Peyer's patch (tissue), 4 donors: ENCODE results near the gene PLD1. TPM values are rescaled to one million over a fixed set of nuclear protein-coding genes. Genes with fewer than 3 reads are reported as not detected.
A peak's percentile ranks its signal among the peaks of the same experiment; 100 is the strongest.

ENCODE experiments used
- DNase-seq, 3 donors: peaks; one replicate each; pipeline ENCODE4 v3.0.0-alpha.2; 2017 to 2019
- H3K27ac ChIP-seq, 4 donors: fragments of 200-600 bp; sonication (generic); one replicate each; pipeline ENCODE4 v1.5.1; 2016 to 2019
- H3K27me3 ChIP-seq, 2 donors: fragments of 200-600 bp; sonication (generic); one replicate each; pipeline ENCODE4 v1.5.1; 2019
- H3K36me3 ChIP-seq, 3 donors: fragments of 200-600 bp; sonication (generic); one replicate each; pipeline ENCODE4 v1.5.1; 2016 to 2019
- H3K4me1 ChIP-seq, 4 donors: fragments of 200-600 bp; sonication (generic); one replicate each; pipeline ENCODE4 v1.5.1; 2016 to 2019
- H3K4me3 ChIP-seq, 4 donors: fragments of 200-600 bp; sonication (generic); 1 replicate in 3 of 4; 2 replicates in 1 of 4; pipeline ENCODE4 v1.5.1; 2016 to 2019; ENCODE audit warnings: mild to moderate bottlenecking in 1 of 4
- H3K9me3 ChIP-seq, 4 donors: fragments of 200-600 bp; sonication (generic); one replicate each; pipeline ENCODE4 v1.5.1; 2016 to 2019; ENCODE audit warnings: mild to moderate bottlenecking in 1 of 4
- CTCF ChIP-seq, 6 experiments: fragments of 450-650 bp in 4 of 6; fragments of 200-600 bp in 2 of 6; sonication (generic) in 1 of 6; IDR thresholded peaks; one replicate each; pipeline ENCODE4 v1.5.1; 2017 to 2019; ENCODE audit warnings: antibody characterized with exemption in 6 of 6, mild to moderate bottlenecking in 3 of 6, moderate library complexity in 1 of 6
- POLR2A ChIP-seq, 2 donors: fragments of 450-650 bp; IDR thresholded peaks; one replicate each; pipeline ENCODE4 v1.5.1; 2017; ENCODE audit warnings: antibody characterized with exemption in 2 of 2, mild to moderate bottlenecking in 2 of 2, moderate library complexity in 2 of 2
- total RNA-seq, 4 donors: library from RNA; depleted of rRNA; stranded (reverse); fragments of >200 nt; gene quantifications; one replicate each; pipeline ENCODE4 v1.1.0, GENCODE V29; 2016

PLD1 gene
- total RNA-seq, 4 donors from 2014 or later = 120 to 218 (median 187) TPM

DNA sequence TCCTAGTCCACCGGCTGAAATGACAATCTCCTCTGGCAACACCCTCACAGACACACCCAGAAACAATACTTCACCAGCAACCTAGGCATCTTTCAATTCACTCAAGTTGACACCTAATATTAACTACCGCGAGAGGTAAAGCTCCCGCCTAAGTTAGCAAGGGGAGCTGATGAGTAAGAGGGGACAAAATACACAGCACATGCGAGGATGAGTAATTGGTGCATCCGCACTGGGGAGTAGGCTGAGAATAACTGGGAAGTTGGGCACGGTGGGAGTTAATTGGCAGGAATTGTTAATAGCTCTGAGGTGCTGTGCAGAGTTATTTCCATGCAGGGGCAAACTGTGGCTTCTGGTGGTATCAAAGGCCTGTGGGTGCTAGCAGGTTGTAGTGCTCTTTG, 14.5 kb upstream of the PLD1 start:
- no peaks in the 10 kb centered on the region for H3K36me3 ChIP-seq
- H3K9me3 ChIP-seq = no peaks in the 10 kb centered on the region
- no peak overlapping the region for H3K4me3 ChIP-seq
- H3K4me1 ChIP-seq = peaks cover 0 to 11% (median 0%) of the 10 kb centered on the region in 4 donors
- no peak for DNase-seq
- peak overlapping the region in 2 of 4 donors; percentile 6 to 18 for H3K27ac ChIP-seq
- no peaks in the 10 kb centered on the region for H3K27me3 ChIP-seq
- TF ChIP-seq POLR2A (IDR thresholded peaks at IDR 0.05) = no peak
- no peak for TF ChIP-seq CTCF (IDR thresholded peaks at IDR 0.05)

- no peaks in the 10 kb centered on the region for H3K9me3 ChIP-seq
- no peaks in the 10 kb centered on the region for H3K27me3 ChIP-seq
- TF ChIP-seq CTCF (IDR thresholded peaks at IDR 0.05) (no peak), POLR2A (IDR thresholded peaks at IDR 0.05) (no peak)
- H3K4me1 ChIP-seq = peaks cover 0 to 8% (median 0%) of the 10 kb centered on the region in 4 donors
- no peak for DNase-seq
- H3K36me3 ChIP-seq = no peaks in the 10 kb centered on the region
- H3K4me3 ChIP-seq = no peak overlapping the region
- no peak overlapping the region for H3K27ac ChIP-seq
These were observed 13.8 kb upstream of the PLD1 start for GRCh38 chr3:171824116-171824515.

DNA sequence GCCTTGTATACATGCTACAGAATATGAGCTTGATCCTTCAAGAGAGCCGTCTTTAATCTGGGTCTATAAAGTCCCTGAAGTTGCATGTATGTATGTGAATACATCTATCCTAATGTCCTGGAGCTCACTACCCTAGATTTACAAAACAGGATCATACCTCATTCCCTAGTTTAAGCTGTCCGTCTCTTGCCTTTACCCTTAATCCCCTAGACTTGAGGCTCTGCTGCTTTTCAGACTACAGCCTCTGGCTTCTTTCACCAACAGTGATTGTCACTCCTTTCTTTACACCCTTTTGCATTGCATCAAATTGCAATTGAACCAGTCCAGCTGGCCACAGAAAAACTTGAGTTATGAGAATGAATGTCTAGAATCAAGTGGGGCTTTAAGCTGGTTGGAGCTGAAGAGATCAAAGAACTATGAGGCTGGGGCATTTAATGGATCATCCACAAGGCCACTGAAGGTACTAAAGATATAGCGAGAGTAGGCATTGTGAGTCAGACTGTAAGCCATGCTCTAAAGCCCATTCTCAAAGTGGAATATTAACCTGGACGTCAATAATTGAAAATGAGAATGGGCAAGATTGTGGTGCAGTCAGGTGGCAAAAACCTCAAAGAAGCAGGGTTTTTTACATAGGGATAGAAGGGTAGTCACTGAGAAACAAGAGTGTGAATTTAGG, 12.3 kb upstream of the PLD1 start:
- TF ChIP-seq CTCF (IDR thresholded peaks at IDR 0.05) (no peak), POLR2A (IDR thresholded peaks at IDR 0.05) (no peak)
- Histone ChIP-seq H3K36me3 (no peaks in the 10 kb centered on the region), H3K27ac (no peak overlapping the region), H3K4me3 (no peak overlapping the region), H3K9me3 (no peaks in the 10 kb centered on the region), H3K27me3 (no peaks in the 10 kb centered on the region), H3K4me1 (peaks cover 0 to 8% (median 0%) of the 10 kb centered on the region in 4 donors)
- DNase-seq = no peak

DNA sequence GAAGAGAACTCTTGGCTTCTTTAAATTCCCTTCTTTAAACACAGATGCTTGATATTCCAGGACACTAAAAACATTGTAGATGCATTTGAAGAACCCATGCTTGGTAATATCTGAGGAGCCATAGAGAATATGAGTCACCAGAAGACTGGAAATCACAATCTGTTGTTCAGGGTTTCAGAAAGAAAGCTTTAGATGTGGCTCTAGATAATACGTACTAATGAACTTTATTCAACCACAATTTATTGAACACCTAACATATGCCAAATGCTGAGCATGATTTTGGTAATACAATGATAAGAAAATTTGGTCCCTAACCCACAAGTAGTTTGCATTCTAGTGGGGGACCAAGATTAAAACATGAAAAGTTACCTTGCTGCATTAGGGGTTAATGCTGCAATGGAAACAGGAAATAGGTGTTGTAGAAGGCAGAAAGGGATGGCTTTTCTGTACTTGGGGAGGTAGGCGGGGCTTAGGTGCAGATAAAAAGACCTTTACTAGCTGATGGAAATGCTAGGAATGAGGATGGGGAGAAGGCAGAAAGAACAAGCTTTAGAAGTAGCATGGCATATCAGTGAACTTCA, 11.6 kb upstream of the PLD1 start:
- H3K4me1 ChIP-seq = peaks cover 0 to 8% (median 0%) of the 10 kb centered on the region in 4 donors
- no peaks in the 10 kb centered on the region for H3K9me3 ChIP-seq
- no peak overlapping the region for H3K27ac ChIP-seq
- H3K4me3 ChIP-seq = no peak overlapping the region
- no peak for TF ChIP-seq CTCF (IDR thresholded peaks at IDR 0.05)
- TF ChIP-seq POLR2A (IDR thresholded peaks at IDR 0.05) = no peak
- DNase-seq = no peak
- H3K36me3 ChIP-seq = no peaks in the 10 kb centered on the region
- H3K27me3 ChIP-seq = no peaks in the 10 kb centered on the region

- Histone ChIP-seq H3K36me3 (no peaks in the 10 kb centered on the region), H3K4me1 (peaks cover 0 to 8% (median 0%) of the 10 kb centered on the region in 4 donors), H3K9me3 (no peaks in the 10 kb centered on the region), H3K27ac (no peak overlapping the region), H3K27me3 (no peaks in the 10 kb centered on the region), H3K4me3 (no peak overlapping the region)
- no peak for DNase-seq
- TF ChIP-seq CTCF (IDR thresholded peaks at IDR 0.05) = no peak
- TF ChIP-seq POLR2A (IDR thresholded peaks at IDR 0.05) = no peak
These were observed 10.8 kb upstream of the PLD1 start for GRCh38 chr3:171821044-171821443.
